GM12878 (cell line): ENCODE measurements around the gene ITGA4. TPM values are rescaled to one million over a fixed set of nuclear protein-coding genes. Genes with fewer than 3 reads are reported as not detected.

ENCODE experiments used
- ATAC-seq: fragments of 200-7000 bp; cut with Tn5 transposase; 3 replicates; pipeline ENCODE4 v1.9.1; 2020; ENCODE audit warnings: mild to moderate bottlenecking, moderate library complexity
- BruUV-seq: library from RNA; stranded (reverse); fragments of 400-500 nt; replicated peaks from 2 replicates; lab custom pipeline; 2021; lab: Mats Ljungman, UMichigan
- CTCF ChIA-PET: fragments of 300-600 bp; sonication (Branson Sonifier 250); formaldehyde crosslinking; extraction: SDS; loops from one replicate; lab custom pipeline; 2021; ENCODE audit warnings: inconsistent platforms; lab: Yijun Ruan, JAX
- POLR2A ChIA-PET: fragments of 350-600 bp; formaldehyde crosslinking; extraction: SDS; loops from one replicate; lab custom pipeline; 2021; ENCODE audit warnings: inconsistent platforms; lab: Charles Lee
- RAD21 ChIA-PET: fragments of 300-600 bp; sonication (Branson Sonifier 250); formaldehyde crosslinking; loops from one replicate; lab custom pipeline; 2023; ENCODE audit warnings: antibody characterized with exemption; ENCODE audit not compliant: unreplicated experiment; lab: Charles Lee
- SMC1A ChIA-PET: fragments of 300-600 bp; sonication (Branson Sonifier 250); formaldehyde crosslinking; loops from one replicate; lab custom pipeline; 2023; ENCODE audit not compliant: unreplicated experiment, uncharacterized antibody; lab: Charles Lee
- DNase-seq: peaks from one replicate; pipeline ENCODE4 v3.0.0-alpha.2; 2011; ENCODE audit warnings: low read depth, low spot score
- FAIRE-seq: peaks from 3 replicates; lab custom pipeline; 2011; peaks lifted over from hg19 to GRCh38; lab: Jason Lieb, UNC
- H2AFZ ChIP-seq: 2 replicates; pipeline ENCODE4 v1.6.0; 2011; ENCODE audit warnings: low read depth, low read length, control low read depth; ENCODE audit not compliant: control insufficient read depth
- H3K27ac ChIP-seq: 2 replicates; pipeline ENCODE4 v1.5.1; 2011; ENCODE audit warnings: control low read depth; ENCODE audit not compliant: control insufficient read depth, insufficient read depth
- H3K27me3 ChIP-seq, 2 experiments: replicated peaks in 1 of 2; 2 replicates each; pipeline versions ENCODE4 v1.6.0 to v1.6.1; 2011; ENCODE audit warnings: low read length in 1 of 2; ENCODE audit not compliant: control insufficient read depth in 2 of 2, insufficient read depth in 2 of 2
- H3K36me3 ChIP-seq, 2 experiments: 2 replicates each; pipeline ENCODE4 v1.5.1; 2011; ENCODE audit warnings: low read length in 1 of 2; ENCODE audit not compliant: control insufficient read depth in 2 of 2, insufficient read depth in 2 of 2
- H3K4me1 ChIP-seq: 2 replicates; pipeline ENCODE4 v1.6.1; 2011; ENCODE audit warnings: mild to moderate bottlenecking, low read length, moderate library complexity, mixed read lengths; ENCODE audit not compliant: control insufficient read depth, insufficient read depth
- H3K4me2 ChIP-seq: 2 replicates; pipeline ENCODE4 v1.6.0; 2011; ENCODE audit warnings: control low read depth; ENCODE audit not compliant: control insufficient read depth, insufficient read depth
- H3K4me3 ChIP-seq: fragments of 200-600 bp; sonication (generic); 2 replicates; pipeline ENCODE4 v1.5.1; 2016
- H3K79me2 ChIP-seq: 2 replicates; pipeline ENCODE4 v1.6.0; 2011; ENCODE audit warnings: low read length; ENCODE audit not compliant: control insufficient read depth, insufficient read depth
- H3K9ac ChIP-seq: 2 replicates; pipeline ENCODE4 v1.8.0; 2011; ENCODE audit warnings: low read length, control low read depth, mixed read lengths; ENCODE audit not compliant: control insufficient read depth, insufficient read depth
- H3K9me3 ChIP-seq: replicated peaks from 3 replicates; pipeline ENCODE4 v1.5.1; 2011; ENCODE audit warnings: mild to moderate bottlenecking, low read length; ENCODE audit not compliant: control insufficient read depth, insufficient read depth
- H4K20me1 ChIP-seq: 2 replicates; pipeline ENCODE4 v1.6.0; 2011; ENCODE audit not compliant: control insufficient read depth, insufficient read depth
- CHD1 ChIP-seq: IDR thresholded peaks from 2 replicates; pipeline ENCODE4 v1.6.1; 2012; ENCODE audit warnings: low read depth, low read length, improper control_type of control experiment
- ETV6 ChIP-seq, 2 experiments: fragments of 450-650 bp in 1 of 2; IDR thresholded peaks in 1 of 2; conservative IDR thresholded peaks in 1 of 2; 2 replicates each; pipeline ENCODE4 v1.6.1; 2014; ENCODE audit warnings: antibody characterized with exemption in 1 of 2, borderline replicate concordance in 1 of 2, low read depth in 1 of 2, mild to moderate bottlenecking in 1 of 2, moderate library complexity in 1 of 2
- FOXM1 ChIP-seq: IDR thresholded peaks from 2 replicates; pipeline ENCODE4 v1.6.1; 2012; ENCODE audit warnings: low read depth, mild to moderate bottlenecking, inconsistent platforms, low read length, moderate library complexity
- NFIC ChIP-seq: IDR thresholded peaks from 2 replicates; pipeline ENCODE4 v1.6.1; 2012; ENCODE audit warnings: low read depth, mild to moderate bottlenecking, inconsistent platforms, low read length, moderate library complexity
- SMARCA5 ChIP-seq: fragments of 450-650 bp; IDR thresholded peaks from 2 replicates; pipeline ENCODE4 v1.6.1; 2017; ENCODE audit warnings: mild to moderate bottlenecking
- SUZ12 ChIP-seq: fragments of 200-600 bp; sonication (generic); IDR thresholded peaks from one replicate; pipeline ENCODE4 v1.6.1; 2018; ENCODE audit warnings: antibody characterized with exemption, mild to moderate bottlenecking; ENCODE audit not compliant: unreplicated experiment
- TCF3 ChIP-seq: IDR thresholded peaks from 2 replicates; pipeline ENCODE4 v1.6.1; 2012; ENCODE audit warnings: low read depth, mild to moderate bottlenecking, low read length, borderline replicate concordance; ENCODE audit not compliant: insufficient read depth
- ZNF24 ChIP-seq: fragments of 450-650 bp; IDR thresholded peaks from 2 replicates; pipeline ENCODE4 v1.6.1; 2017; ENCODE audit warnings: antibody characterized with exemption, mild to moderate bottlenecking
- WGBS: methylation state at CpG from one replicate; pipeline ENCODE4 v1.1.6; 2016; ENCODE audit warnings: low lambda C conversion rate; ENCODE audit not compliant: insufficient replicate concordance, insufficient coverage; ENCODE audit errors: missing lambda C conversion rate; 5-methylcytosine and 5-hydroxymethylcytosine counted together
- in situ Hi-C: fragments of 300-500 bp; cut with MboI; formaldehyde crosslinking; loops from 9 replicates; pipeline ENCODE4 v1.14.3; 2018; ENCODE audit warnings: mixed read lengths
- intact Hi-C: fragments of 100-400 bp; cut with micrococcal nuclease; formaldehyde crosslinking; loops from one replicate; pipeline ENCODE4 v1.14.2; 2022; ENCODE audit not compliant: unreplicated experiment
- polyA plus RNA-seq, 11 experiments: library from polyadenylated mRNA; depleted of rRNA in 4 of 11; unstranded in 6 of 11; stranded (reverse) in 5 of 11; fragments of >200 nt; fragmentation: Nextera tagmentation in 4 of 11; fragmentation: Illumina TruSeq in 1 of 11; extraction: Ambion mirVana in 4 of 11; extraction: Trizol in 1 of 11; gene quantifications; 1 replicate in 1 of 11; 2 replicates in 10 of 11; pipeline versions ENCODE4 v1.2.1 to v1.2.3, GENCODE V29; 2011 to 2016; ENCODE audit warnings: inconsistent platforms in 2 of 11, missing spikeins in 2 of 11, low read depth in 1 of 11
- total RNA-seq, 4 experiments: library from RNA; depleted of rRNA in 3 of 4; stranded (reverse); fragments of >200 nt in 3 of 4; fragmentation: Illumina TruSeq in 1 of 4; extraction: Trizol in 1 of 4; gene quantifications; 2 replicates each; pipeline versions ENCODE4 v1.2.1 to v1.2.3, GENCODE V29; 2013 to 2021
- TF ChIP-seq, protein P1 (sequence below): IDR thresholded peaks from 2 replicates; pipeline ENCODE4 v1.6.1; 2011; ENCODE audit warnings: borderline replicate concordance, low read depth, mild to moderate bottlenecking, moderate library complexity, low read length; ENCODE audit not compliant: insufficient read depth, poor library complexity, severe bottlenecking
- TF ChIP-seq, protein P2 (sequence below): fragments of 450-650 bp; IDR thresholded peaks from 2 replicates; pipeline ENCODE4 v1.6.1; 2016; ENCODE audit warnings: mild to moderate bottlenecking

The ITGA4 gene
- total and polyA plus RNA-seq, 10 of the 15 experiments (the other 5 are each of a cell fraction or from before 2014, with no cell fraction given): 12.4 to 87.9 (median 63.5) TPM

DNA sequence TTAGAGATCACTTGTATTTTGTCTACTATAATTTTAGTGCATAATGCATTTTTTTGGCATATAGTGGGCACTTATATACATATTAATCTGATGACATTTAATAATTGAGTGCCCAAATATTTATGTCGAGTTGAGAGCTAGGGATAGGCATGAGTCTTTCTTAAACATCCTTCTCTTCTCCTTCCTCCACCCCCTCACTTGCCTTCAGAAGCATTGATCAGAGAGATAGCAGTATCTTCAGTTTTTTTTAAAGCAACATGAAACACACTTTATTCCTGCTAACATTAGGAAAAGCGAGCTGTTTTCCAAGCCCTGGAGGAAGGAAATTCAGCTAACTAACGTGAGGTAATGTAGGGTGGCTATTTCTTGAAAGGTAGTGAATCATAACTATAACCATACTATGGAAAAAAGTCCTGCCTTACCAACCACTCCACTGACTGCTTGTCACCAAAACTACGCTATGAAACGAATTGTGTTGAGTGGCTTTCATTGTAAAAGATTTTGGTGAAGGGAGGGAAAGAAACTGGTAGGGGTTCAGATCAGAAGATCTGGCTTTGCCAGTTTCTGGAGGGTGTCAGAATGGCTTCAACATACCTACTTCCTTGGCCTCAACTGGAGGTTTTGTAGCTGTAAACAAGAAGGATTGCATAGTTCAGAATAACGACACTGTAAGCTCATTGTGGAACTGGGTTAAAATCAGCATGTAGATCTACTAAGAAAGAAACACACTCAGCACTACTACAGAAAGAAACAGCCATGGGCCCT is 2.3 kb upstream of the ITGA4 start:
- SMC1A ChIA-PET: interaction anchor here (0.8 to 13.5 kb wide), 13 partner anchors 12 to 357 kb away, joined by 3 to 313 read pairs (median 4); no protein-coding TSS in a partner anchor
- no peak overlapping the region for H3K9ac ChIP-seq
- WGBS: 88% methylated on average over 6 of the region's 6 CpGs
- no peak for ATAC-seq
- DNase-seq: no peak
- peaks cover 13% of the 10 kb centered on the region for H3K4me1 ChIP-seq
- no peaks in the 10 kb centered on the region for H3K27me3 ChIP-seq
- H2AFZ ChIP-seq: no peak overlapping the region
- H3K4me3 ChIP-seq: no peak overlapping the region
- POLR2A ChIA-PET: interaction anchor here (0.5 to 1.1 kb wide), 2 partner anchors 144 to 350 kb away, joined by 3 read pairs; no protein-coding TSS in a partner anchor
- TF ChIP-seq NFIC (no peak), FOXM1 (no peak), TCF3 (no peak), SUZ12 (no peak), CHD1 (no peak), ETV6 (conservative IDR thresholded peaks at IDR 0.05 in 1 of 2, IDR thresholded peaks at IDR 0.05 in 1 of 2; ENCODE audit: borderline replicate concordance in 1 of 2, low read depth in 1 of 2) (no peak), SMARCA5 (no peak), ZNF24 (no peak)
- TF ChIP-seq, protein P1, sequence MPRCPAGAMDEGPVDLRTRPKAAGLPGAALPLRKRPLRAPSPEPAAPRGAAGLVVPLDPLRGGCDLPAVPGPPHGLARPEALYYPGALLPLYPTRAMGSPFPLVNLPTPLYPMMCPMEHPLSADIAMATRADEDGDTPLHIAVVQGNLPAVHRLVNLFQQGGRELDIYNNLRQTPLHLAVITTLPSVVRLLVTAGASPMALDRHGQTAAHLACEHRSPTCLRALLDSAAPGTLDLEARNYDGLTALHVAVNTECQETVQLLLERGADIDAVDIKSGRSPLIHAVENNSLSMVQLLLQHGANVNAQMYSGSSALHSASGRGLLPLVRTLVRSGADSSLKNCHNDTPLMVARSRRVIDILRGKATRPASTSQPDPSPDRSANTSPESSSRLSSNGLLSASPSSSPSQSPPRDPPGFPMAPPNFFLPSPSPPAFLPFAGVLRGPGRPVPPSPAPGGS: no peak
- TF ChIP-seq, protein P2, sequence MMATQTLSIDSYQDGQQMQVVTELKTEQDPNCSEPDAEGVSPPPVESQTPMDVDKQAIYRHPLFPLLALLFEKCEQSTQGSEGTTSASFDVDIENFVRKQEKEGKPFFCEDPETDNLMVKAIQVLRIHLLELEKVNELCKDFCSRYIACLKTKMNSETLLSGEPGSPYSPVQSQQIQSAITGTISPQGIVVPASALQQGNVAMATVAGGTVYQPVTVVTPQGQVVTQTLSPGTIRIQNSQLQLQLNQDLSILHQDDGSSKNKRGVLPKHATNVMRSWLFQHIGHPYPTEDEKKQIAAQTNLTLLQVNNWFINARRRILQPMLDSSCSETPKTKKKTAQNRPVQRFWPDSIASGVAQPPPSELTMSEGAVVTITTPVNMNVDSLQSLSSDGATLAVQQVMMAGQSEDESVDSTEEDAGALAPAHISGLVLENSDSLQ: no peak
- intact Hi-C loops (loop anchor here (5.0 to 10.0 kb wide), 2 partner anchors 283 to 450 kb away; no protein-coding TSS in a partner anchor), in situ Hi-C loops (loop anchor here (5.0 kb wide), 3 partner anchors 148 to 348 kb away; no protein-coding TSS in a partner anchor)
- no peak overlapping the region for H3K27ac ChIP-seq
- CTCF ChIA-PET: interaction anchor here (1.4 to 12.9 kb wide), 7 partner anchors 12 to 350 kb away, joined by 4 to 235 read pairs (median 6); no protein-coding TSS in a partner anchor
- no peaks in the 10 kb centered on the region for H3K36me3 ChIP-seq
- RAD21 ChIA-PET: interaction anchor here (1.0 to 13.8 kb wide), 6 partner anchors 11 to 349 kb away, joined by 3 to 340 read pairs (median 8); no protein-coding TSS in a partner anchor
- no peaks in the 10 kb centered on the region for H3K9me3 ChIP-seq
- no peak overlapping the region for H3K4me2 ChIP-seq
- BruUV-seq: no TSS peak
- no peak for FAIRE-seq
- no peaks in the 10 kb centered on the region for H4K20me1 ChIP-seq
- H3K79me2 ChIP-seq: peaks cover 34% of the 10 kb centered on the region
